ENCODE results near the gene NDUFB8.

Gene NDUFB8

GRCh38 chr10:100535715-100536353 lies 6.2 kb upstream of the NDUFB8 start, which contains the start of gene HIF1AN:
HIF1AN (plus strand) TSS chr10:100535943; CDS start chr10:100535959, 16 bp downstream.
- peak; percentile 98 for DNase-seq (ENCODE audit: low spot score)

GRCh38 chr10:100535338-100535714 lies 5.7 kb upstream of the NDUFB8 start:
- DNase-seq (ENCODE audit: low spot score) = no peak

- no peak for DNase-seq (ENCODE audit: low spot score)
These were observed 5.1 kb upstream of the NDUFB8 start for GRCh38 chr10:100534726-100535125.

GRCh38 chr10:100531761-100532160 lies 2.1 kb upstream of the NDUFB8 start:
- no peak for DNase-seq (ENCODE audit: low spot score)

- DNase-seq (ENCODE audit: low spot score) = no peak
These were observed 673 bp downstream of the NDUFB8 start for GRCh38 chr10:100528921-100529474.

GRCh38 chr10:100528123-100528886 lies 1.4 kb downstream of the NDUFB8 start:
- no peak for DNase-seq (ENCODE audit: low spot score)

- DNase-seq (ENCODE audit: low spot score) = no peak
These were observed 5.0 kb downstream of the NDUFB8 start for GRCh38 chr10:100524638-100525037.

GRCh38 chr10:100524206-100524605 lies 5.5 kb downstream of the NDUFB8 start:
- DNase-seq (ENCODE audit: low spot score) = no peak

- no peak for DNase-seq (ENCODE audit: low spot score)
These were observed 6.7 kb downstream of the NDUFB8 start for GRCh38 chr10:100522945-100523344.

- no peak for DNase-seq (ENCODE audit: low spot score)
These were observed 7.4 kb downstream of the NDUFB8 start for GRCh38 chr10:100522107-100522801.

- DNase-seq (ENCODE audit: low spot score) = no peak
These were observed 8.9 kb downstream of the NDUFB8 start for GRCh38 chr10:100520811-100521210.

GRCh38 chr10:100519311-100520051 lies 10.2 kb downstream of the NDUFB8 start, which contains the start of gene SEC31B:
SEC31B (minus strand) TSS chr10:100519861; CDS start chr10:100516952, 2,909 bp downstream.
- DNase-seq (ENCODE audit: low spot score) = peak; percentile 38

- DNase-seq (ENCODE audit: low spot score) = peak; percentile 71
These were observed 10.9 kb downstream of the NDUFB8 start for GRCh38 chr10:100518761-100519241.

- DNase-seq (ENCODE audit: low spot score) = peak; percentile 25
These were observed 12.8 kb downstream of the NDUFB8 start for GRCh38 chr10:100516847-100517246.

- DNase-seq (ENCODE audit: low spot score) = no peak
These were observed 14.1 kb downstream of the NDUFB8 start for GRCh38 chr10:100515612-100516011.

- no peak for DNase-seq (ENCODE audit: low spot score)
These were observed 18.9 kb downstream of the NDUFB8 start for GRCh38 chr10:100510533-100511308.

GRCh38 chr10:100509241-100509840 lies 20.3 kb downstream of the NDUFB8 start:
- DNase-seq (ENCODE audit: low spot score) = no peak

- peak; percentile 66 for DNase-seq (ENCODE audit: low spot score)
These were observed 20.9 kb downstream of the NDUFB8 start for GRCh38 chr10:100508691-100509150.

GRCh38 chr10:100508266-100508665 lies 21.4 kb downstream of the NDUFB8 start:
- DNase-seq (ENCODE audit: low spot score) = no peak

GRCh38 chr10:100507357-100507732 lies 22.3 kb downstream of the NDUFB8 start:
- DNase-seq (ENCODE audit: low spot score) = no peak
